NT2/D1 (cell line): ENCODE data around the gene CDY1.
"Not testable (repeated sequence)": the region's sequence is repeated elsewhere in the genome, so short reads cannot be mapped to it uniquely, and the experiment has no call there.

ENCODE experiments used
- SUZ12 ChIP-seq: IDR thresholded peaks from 2 replicates; pipeline ENCODE4 v1.6.1; 2011; ENCODE audit not compliant: insufficient read length, insufficient read depth; ENCODE audit errors: extremely low read depth
- YY1 ChIP-seq: IDR thresholded peaks from 2 replicates; pipeline ENCODE4 v1.6.1; 2011; ENCODE audit not compliant: insufficient read length, insufficient read depth
- ZNF274 ChIP-seq: IDR thresholded peaks from 2 replicates; pipeline ENCODE4 v1.6.1; 2011; ENCODE audit warnings: mild to moderate bottlenecking, low read depth, low read length

DNA sequence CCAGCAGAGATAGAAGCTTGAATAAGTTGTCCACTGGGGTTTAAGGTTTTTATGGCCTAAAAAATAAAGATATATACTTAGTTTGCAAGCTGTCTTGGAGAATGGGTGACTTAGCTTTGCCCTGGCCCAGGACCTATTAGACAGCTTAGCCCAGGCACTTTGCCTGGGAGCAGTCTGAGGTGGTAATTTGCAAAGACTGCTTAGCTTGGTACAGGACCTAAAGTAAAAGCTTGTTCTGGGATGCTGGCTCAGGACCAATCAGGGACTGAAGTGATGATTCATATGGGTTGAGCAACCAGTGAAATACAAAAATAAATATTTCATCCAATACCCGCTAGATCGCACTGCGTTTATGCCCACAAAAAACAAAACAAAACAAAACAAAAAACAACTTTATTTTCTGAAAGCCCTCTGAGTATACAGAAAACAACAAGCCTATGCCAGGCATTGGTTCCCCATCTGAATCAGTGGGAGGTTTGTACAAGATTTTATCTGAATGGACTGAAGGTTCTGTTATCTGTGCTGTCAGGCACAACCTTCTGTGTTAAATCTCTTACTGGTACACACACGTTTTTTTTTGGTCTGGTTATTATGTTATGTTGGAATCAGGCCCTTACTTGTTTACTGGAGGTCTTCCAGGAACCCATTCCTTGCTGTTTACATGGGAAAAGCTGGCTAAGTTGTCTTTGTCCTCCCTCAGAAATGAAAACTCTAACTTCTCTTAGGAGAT is 8.6 kb downstream of the CDY1 start:
- not testable (repeated sequence) for TF ChIP-seq SUZ12, ZNF274, YY1
